Right ventricle myocardium inferior (tissue), 1 donor: ENCODE measurements around the gene TRIP4. TPM values are rescaled to one million over a fixed set of nuclear protein-coding genes. Genes with fewer than 3 reads are reported as not detected.
"Not testable (repeated sequence)": the region's sequence is repeated elsewhere in the genome, so short reads cannot be mapped to it uniquely, and the experiment has no call there.

Source experiments
- ATAC-seq: fragments of 200-7000 bp; cut with Tn5 transposase; one replicate; pipeline ENCODE4 v1.9.1; 2020; ENCODE audit warnings: mild to moderate bottlenecking, moderate library complexity
- DNase-seq: peaks from one replicate; pipeline ENCODE4 v3.0.0; 2021; ENCODE audit errors: missing footprints
- intact Hi-C: fragments of 100-400 bp; cut with DNase I; formaldehyde crosslinking; loops from one replicate; pipeline ENCODE4 v1.11.0; 2022
- long read RNA-seq: library from polyadenylated mRNA; unstranded; transcript quantifications from one replicate; pipeline ENCODE4 v2.0.0, GENCODE V29; 2021
- total RNA-seq: library from RNA; stranded (reverse); fragmentation: NEBNext Ultra II Directional; extraction: Animal tissue kit (Norgen Biotek cat#: 25700); gene quantifications from one replicate; pipeline ENCODE4 v1.2.1, GENCODE V29; 2021
- donor health status: DM: no; HTN: yes; CAD: no; lungs with severe emphysema.

Gene TRIP4
- 13.1 TPM for total RNA-seq
- long read RNA-seq, transcript TRIP4-201 (13 exons, 2,045 nt) = major isoform, 5 of 7 reads
- long read RNA-seq, partial matches to known transcripts = 0 of 7 reads
- long read RNA-seq, other reads (novel, unspliced or antisense) = 2 of 7 reads

GRCh38 chr15:64387562-64388168, at the start of gene TRIP4:
TSS of gene TRIP4 (plus strand) at chr15:64387836. CDS start at chr15:64387864, 28 bp downstream.
- DNase-seq (peak; percentile 97), ATAC-seq (peak; percentile 99)
- intact Hi-C loops = loop anchor here (10.0 kb wide), 1 partner anchor 173 kb away; no protein-coding TSS in a partner anchor

- DNase-seq = no peak
- intact Hi-C loops = no loop called here
- ATAC-seq = no peak
Measured at GRCh38 chr15:64340355-64340754, 47.3 kb upstream of the TRIP4 start.

- no peak for ATAC-seq
- intact Hi-C loops = no loop called here
Measured at GRCh38 chr15:64341961-64342360, 45.7 kb upstream of the TRIP4 start.

DNA sequence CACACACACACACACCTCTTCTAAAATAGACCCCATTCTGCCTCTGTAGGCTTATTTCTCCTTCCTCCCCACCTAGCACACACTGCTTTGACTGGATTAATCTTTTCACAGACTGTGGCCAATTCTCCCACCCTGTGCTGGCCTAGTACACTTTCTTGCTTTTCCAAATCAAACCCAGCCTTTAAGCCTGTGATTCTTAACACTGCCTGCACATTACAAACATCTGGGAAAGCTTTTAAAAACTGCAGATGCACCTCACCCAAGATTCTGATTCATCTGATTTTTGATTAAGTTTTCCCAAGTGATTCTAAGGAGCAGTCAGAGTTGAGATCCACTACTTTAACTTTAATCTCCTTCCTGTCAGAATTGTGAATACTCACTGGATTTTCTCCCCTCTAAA, 44.4 kb upstream of the TRIP4 start:
- intact Hi-C loops = no loop called here
- no peak for DNase-seq
- ATAC-seq = no peak

More at GRCh38 chr15:64341961-64342360, 45.7 kb upstream of the TRIP4 start:
- no peak for DNase-seq

DNA sequence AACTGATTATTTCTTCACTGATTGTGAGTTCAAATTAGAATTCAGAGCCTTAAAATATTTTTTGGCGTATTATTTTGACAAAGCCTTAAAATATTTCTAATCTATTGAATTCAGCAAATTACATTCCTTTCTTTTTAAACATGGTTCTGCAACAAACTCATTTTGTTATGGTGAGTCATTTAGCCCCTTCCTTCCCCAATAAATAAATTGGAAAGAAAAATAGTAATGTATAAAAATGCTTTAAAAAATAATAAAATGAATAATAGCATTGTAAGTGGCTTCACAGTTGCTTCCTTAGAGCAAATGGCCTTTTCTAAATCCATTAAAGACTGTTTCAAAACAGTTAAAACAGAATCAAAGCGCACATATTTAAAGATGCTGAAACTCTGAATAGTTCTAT, 43.8 kb upstream of the TRIP4 start:
- intact Hi-C loops = no loop called here
- DNase-seq (no peak), ATAC-seq (no peak)

GRCh38 chr15:64344651-64345294, 42.9 kb upstream of the TRIP4 start:
- DNase-seq (no peak), ATAC-seq (no peak)
- intact Hi-C loops = no loop called here

GRCh38 chr15:64346242-64346641, 41.4 kb upstream of the TRIP4 start:
- DNase-seq, ATAC-seq, intact Hi-C loops: not testable (repeated sequence)

- no peak for DNase-seq
- ATAC-seq = no peak
- intact Hi-C loops = no loop called here
Measured at GRCh38 chr15:64348455-64348854, 39.2 kb upstream of the TRIP4 start.

- ATAC-seq (peak; percentile 31), DNase-seq (no peak)
- intact Hi-C loops = no loop called here
Measured at GRCh38 chr15:64349375-64349774, 38.3 kb upstream of the TRIP4 start.

DNA sequence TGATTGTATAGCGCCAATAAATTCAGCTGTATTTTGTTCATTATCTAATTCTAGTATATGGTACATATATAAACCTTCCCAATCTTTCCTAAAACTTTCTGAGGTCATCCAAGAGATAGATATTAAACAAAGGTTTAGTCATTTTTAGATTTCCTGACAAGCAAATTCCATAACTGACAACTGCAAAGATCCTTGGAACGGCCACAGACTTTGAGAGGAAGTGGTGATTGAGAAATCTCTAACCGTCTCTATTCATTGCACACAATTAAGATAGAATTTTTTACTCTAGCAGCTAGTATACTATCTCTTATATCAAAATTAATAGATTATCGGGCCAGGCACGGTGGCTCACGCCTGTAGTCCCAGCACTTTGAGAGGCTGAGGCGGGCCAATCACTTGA, 36.4 kb upstream of the TRIP4 start:
- intact Hi-C loops = loop anchor here (10.0 kb wide), 1 partner anchor 186 kb away; the partner anchor contains the start of gene PPIB
- no peak for ATAC-seq
- DNase-seq = no peak

DNA sequence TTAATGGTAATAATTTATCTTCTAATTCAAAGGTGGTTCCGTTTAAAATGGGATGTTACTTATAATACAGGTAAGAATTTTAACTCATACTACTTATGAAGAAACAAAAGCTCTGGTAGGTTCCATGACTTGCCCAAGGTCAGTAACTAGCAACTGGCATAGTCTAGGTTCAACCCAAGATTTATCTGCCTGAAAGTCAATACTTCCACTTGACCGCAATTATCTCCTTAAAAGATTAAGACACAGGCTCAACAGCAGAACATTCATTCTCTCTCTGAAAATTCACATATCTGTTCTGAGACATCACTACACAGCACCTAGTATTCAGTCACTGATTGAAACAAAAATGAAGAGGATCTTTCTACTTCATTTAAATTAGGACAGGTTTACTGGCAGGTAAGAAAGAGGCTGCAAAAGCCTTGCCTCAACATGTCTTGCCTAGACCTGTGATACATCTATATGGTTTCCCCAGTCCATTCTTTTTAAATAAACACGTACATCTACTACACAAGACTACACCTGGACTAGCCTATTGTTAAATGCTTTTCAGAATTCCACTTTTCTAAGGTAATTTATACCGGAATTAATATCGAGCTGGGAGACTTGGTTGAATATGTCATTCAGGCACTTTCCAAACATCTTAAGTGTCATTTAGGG, 32.8 kb upstream of the TRIP4 start:
- intact Hi-C loops = loop anchor here (10.0 kb wide), 1 partner anchor 190 kb away; the partner anchor contains the start of gene PPIB
- DNase-seq (no peak), ATAC-seq (no peak)

DNA sequence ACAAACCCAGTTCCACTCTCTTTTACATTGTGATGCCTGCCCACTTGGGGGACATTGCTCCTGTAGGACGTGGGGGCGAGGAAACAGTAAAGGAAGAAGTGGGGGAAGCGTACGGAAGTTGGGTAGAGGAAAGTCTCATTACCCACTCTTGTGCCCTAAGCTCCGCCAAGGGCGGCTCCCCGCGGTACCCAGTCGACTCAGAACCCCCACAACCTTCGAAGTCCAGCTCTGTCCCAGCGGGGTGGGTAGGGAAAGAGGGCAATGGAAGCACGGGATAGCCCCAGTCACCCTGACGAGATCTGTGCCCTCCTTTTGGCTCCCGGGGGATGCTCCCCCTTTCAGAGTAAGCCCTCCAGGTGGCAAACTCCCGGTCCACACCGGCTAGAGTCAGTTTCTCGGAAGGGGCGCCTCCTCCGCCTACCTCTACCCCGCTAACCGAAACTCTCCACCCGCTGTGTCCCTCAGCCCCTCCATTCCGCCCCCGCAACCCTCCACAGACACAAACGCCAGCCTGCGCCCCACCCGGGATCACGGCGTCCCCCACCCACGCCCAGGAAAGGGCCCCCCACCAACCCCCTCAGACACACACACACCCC, 32.2 kb upstream of the TRIP4 start:
- ATAC-seq (peak; percentile 20), DNase-seq (no peak)
- intact Hi-C loops = loop anchor here (10.0 kb wide), 1 partner anchor 191 kb away; the partner anchor contains the start of gene PPIB

GRCh38 chr15:64355944-64356709, 31.5 kb upstream of the TRIP4 start, which contains the start of gene CSNK1G1:
TSS of gene CSNK1G1 (minus strand) at chr15:64356173. CDS start at chr15:64300499, 55,674 bp downstream.
- DNase-seq (peak; percentile 96), ATAC-seq (peak; percentile 100)
- intact Hi-C loops = loop anchor here (2.0 to 10.0 kb wide), 2 partner anchors 145 to 191 kb away; partner anchors contain the start of gene PPIB

- intact Hi-C loops = loop anchor here (2.0 to 10.0 kb wide), 2 partner anchors 146 to 192 kb away; partner anchors contain the start of gene PPIB
- ATAC-seq (no peak), DNase-seq (no peak)
Measured at GRCh38 chr15:64356710-64357040, 31.0 kb upstream of the TRIP4 start.

GRCh38 chr15:64361259-64361658, 26.4 kb upstream of the TRIP4 start:
- DNase-seq (no peak), ATAC-seq (no peak)
- intact Hi-C loops = no loop called here

- ATAC-seq (no peak), DNase-seq (no peak)
- intact Hi-C loops = no loop called here
Measured at GRCh38 chr15:64369078-64369607, 18.5 kb upstream of the TRIP4 start.

GRCh38 chr15:64371383-64371782, 16.3 kb upstream of the TRIP4 start:
- not testable (repeated sequence) for ATAC-seq, DNase-seq

DNA sequence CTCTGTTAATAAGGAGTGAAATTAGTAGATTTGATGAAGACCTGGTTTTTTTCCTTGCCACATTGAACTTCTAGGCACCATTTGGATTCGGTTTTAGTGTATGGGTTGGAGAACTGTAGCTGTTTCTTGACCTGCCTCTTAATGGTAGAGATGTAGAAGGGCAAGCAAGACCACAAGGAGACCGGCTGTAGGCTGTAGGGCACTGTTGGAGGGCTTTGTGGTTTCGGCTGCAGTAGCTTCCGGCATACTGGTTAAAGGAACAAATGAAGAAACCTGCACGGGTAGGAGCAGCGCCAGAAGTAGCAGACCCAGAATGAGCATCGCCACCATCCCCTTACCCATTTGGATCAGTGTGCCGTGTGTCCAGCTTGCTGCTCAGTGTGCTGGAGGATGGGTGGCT, 14.3 kb upstream of the TRIP4 start:
- intact Hi-C loops = no loop called here
- no peak for ATAC-seq
- no peak for DNase-seq

More at GRCh38 chr15:64371383-64371782, 16.3 kb upstream of the TRIP4 start:
- intact Hi-C loops = not testable (repeated sequence)
